22Rv1 (cell line): ENCODE data around the gene MTHFD1.

Experiments
- H3K27ac ChIP-seq: fragments of 450-650 bp; 2 replicates; pipeline ENCODE4 v1.5.1; 2017
- CTCF ChIP-seq: fragments of 450-650 bp; IDR thresholded peaks from 2 replicates; pipeline ENCODE4 v1.5.1; 2017; ENCODE audit warnings: mild to moderate bottlenecking
- ZFX ChIP-seq: fragments of 450-650 bp; IDR thresholded peaks from 2 replicates; pipeline ENCODE4 v1.6.1; 2017; ENCODE audit warnings: antibody characterized with exemption, borderline replicate concordance

Gene MTHFD1

GRCh38 chr14:64412237-64412636 is 24.1 kb downstream of the MTHFD1 start:
- H3K27ac ChIP-seq = no peak overlapping the region
- TF ChIP-seq CTCF (no peak), ZFX (no peak)

GRCh38 chr14:64416348-64416932 is 28.3 kb downstream of the MTHFD1 start:
- no peak overlapping the region for H3K27ac ChIP-seq
- TF ChIP-seq CTCF = no peak
- no peak for TF ChIP-seq ZFX

- TF ChIP-seq ZFX = no peak
- no peak for TF ChIP-seq CTCF
- H3K27ac ChIP-seq = no peak overlapping the region
These were observed 29.1 kb downstream of the MTHFD1 start for GRCh38 chr14:64417055-64417770.

GRCh38 chr14:64417771-64418125 is 29.6 kb downstream of the MTHFD1 start:
- TF ChIP-seq ZFX = no peak
- TF ChIP-seq CTCF = no peak
- H3K27ac ChIP-seq = no peak overlapping the region

GRCh38 chr14:64419003-64419402 is 30.9 kb downstream of the MTHFD1 start:
- TF ChIP-seq CTCF (no peak), ZFX (no peak)
- no peak overlapping the region for H3K27ac ChIP-seq

GRCh38 chr14:64421166-64421565 is 33.0 kb downstream of the MTHFD1 start:
- TF ChIP-seq ZFX (no peak), CTCF (no peak)
- H3K27ac ChIP-seq = no peak overlapping the region

GRCh38 chr14:64422005-64422404 is 33.9 kb downstream of the MTHFD1 start:
- TF ChIP-seq CTCF (no peak), ZFX (no peak)
- H3K27ac ChIP-seq = no peak overlapping the region
